HEK293 (cell line): ENCODE measurements around the gene G6PD.

Experiments used
- CTCF ChIA-PET: fragments of 350-600 bp; formaldehyde crosslinking; extraction: SDS; loops from one replicate; lab custom pipeline; 2021; ENCODE audit warnings: antibody characterized with exemption; lab: Yijun Ruan, JAX
- POLR2A ChIA-PET: fragments of 300-600 bp; formaldehyde crosslinking; extraction: SDS; loops from one replicate; lab custom pipeline; 2020; ENCODE audit warnings: antibody characterized with exemption, inconsistent platforms; lab: Yijun Ruan, JAX
- H3K27ac ChIP-seq: fragments of 200-500 bp; sonication (Bioruptor generic); 2 replicates; pipeline ENCODE4 v1.5.1; 2014; ENCODE audit warnings: low read depth, low read length, control low read depth, inconsistent platforms; ENCODE audit errors: extremely low read depth
- H3K36me3 ChIP-seq, 2 experiments: fragments of 200-500 bp in 1 of 2; sonication (Bioruptor generic) in 1 of 2; 1 replicate in 1 of 2; 2 replicates in 1 of 2; pipeline ENCODE4 v1.5.1; 2014 to 2017; ENCODE audit warnings: inconsistent platforms in 2 of 2, low read length in 2 of 2; ENCODE audit not compliant: control insufficient read depth in 2 of 2, insufficient read depth in 1 of 2
- H3K4me1 ChIP-seq: fragments of 200-500 bp; sonication (Bioruptor generic); 2 replicates; pipeline ENCODE4 v1.5.1; 2014; ENCODE audit warnings: mild to moderate bottlenecking, low read length, inconsistent platforms; ENCODE audit not compliant: control insufficient read depth, insufficient read depth
- H3K4me3 ChIP-seq: 2 replicates; pipeline ENCODE4 v1.5.1; 2011; ENCODE audit warnings: low read depth, mild to moderate bottlenecking, control low read depth, low read length, moderate library complexity
- H3K9me3 ChIP-seq: fragments of 200-500 bp; sonication (Bioruptor generic); 2 replicates; pipeline ENCODE4 v1.5.1; 2014; ENCODE audit warnings: low read depth, low read length, inconsistent platforms; ENCODE audit not compliant: control insufficient read depth, insufficient read depth
- GFI1B ChIP-seq: fragments of 450-650 bp; formaldehyde crosslinking; IDR thresholded peaks from 2 replicates; pipeline ENCODE4 v1.5.1; 2016; ENCODE audit warnings: missing biosample characterization, missing genetic modification characterization
- GLIS1 ChIP-seq: fragments of 450-650 bp; formaldehyde crosslinking; IDR thresholded peaks from 2 replicates; pipeline ENCODE4 v1.5.1; 2016; ENCODE audit warnings: missing biosample characterization, missing genetic modification characterization
- SALL2 ChIP-seq: fragments of 450-650 bp; formaldehyde crosslinking; IDR thresholded peaks from 2 replicates; pipeline ENCODE4 v1.5.0; 2017; ENCODE audit warnings: missing biosample characterization, mild to moderate bottlenecking, missing genetic modification characterization, borderline replicate concordance
- ZBTB17 ChIP-seq: fragments of 450-650 bp; formaldehyde crosslinking; IDR thresholded peaks from 2 replicates; pipeline ENCODE4 v1.5.1; 2016; ENCODE audit warnings: missing biosample characterization, missing genetic modification characterization
- ZNF112 ChIP-seq: fragments of 450-650 bp; formaldehyde crosslinking; IDR thresholded peaks from 2 replicates; pipeline ENCODE4 v1.5.0; 2017; ENCODE audit warnings: missing biosample characterization, missing genetic modification characterization
- ZNF155 ChIP-seq: fragments of 450-650 bp; formaldehyde crosslinking; IDR thresholded peaks from 2 replicates; pipeline ENCODE4 v1.5.1; 2016; ENCODE audit warnings: missing biosample characterization, missing genetic modification characterization
- ZNF16 ChIP-seq: fragments of 450-650 bp; formaldehyde crosslinking; IDR thresholded peaks from 2 replicates; pipeline ENCODE4 v1.5.1; 2016; ENCODE audit warnings: low read depth, missing biosample characterization, missing genetic modification characterization
- ZNF221 ChIP-seq: fragments of 450-650 bp; formaldehyde crosslinking; IDR thresholded peaks from 2 replicates; pipeline ENCODE4 v1.5.1; 2017; ENCODE audit warnings: missing biosample characterization, missing genetic modification characterization, borderline replicate concordance
- ZNF23 ChIP-seq: fragments of 450-650 bp; formaldehyde crosslinking; IDR thresholded peaks from 2 replicates; pipeline ENCODE4 v1.5.1; 2016; ENCODE audit warnings: missing biosample characterization, missing genetic modification characterization, borderline replicate concordance
- ZNF354C ChIP-seq: fragments of 450-650 bp; formaldehyde crosslinking; IDR thresholded peaks from 2 replicates; pipeline ENCODE4 v1.5.1; 2016; ENCODE audit warnings: missing biosample characterization, missing genetic modification characterization, low read depth, borderline replicate concordance
- ZNF621 ChIP-seq: fragments of 450-650 bp; formaldehyde crosslinking; IDR thresholded peaks from 2 replicates; pipeline ENCODE4 v1.5.1; 2017; ENCODE audit warnings: missing biosample characterization, missing genetic modification characterization
- ZNF624 ChIP-seq: fragments of 450-650 bp; formaldehyde crosslinking; IDR thresholded peaks from 2 replicates; pipeline ENCODE4 v1.5.1; 2017; ENCODE audit warnings: missing biosample characterization, missing genetic modification characterization
- ZSCAN16 ChIP-seq: fragments of 450-650 bp; formaldehyde crosslinking; IDR thresholded peaks from 2 replicates; pipeline ENCODE4 v1.5.1; 2016; ENCODE audit warnings: missing biosample characterization, missing genetic modification characterization
- TF ChIP-seq, protein P1 (sequence below): fragments of 450-650 bp; formaldehyde crosslinking; IDR thresholded peaks from 2 replicates; pipeline ENCODE4 v1.5.1; 2016; ENCODE audit warnings: missing biosample characterization, missing genetic modification characterization
- TF ChIP-seq, protein P2 (sequence below): fragments of 450-650 bp; formaldehyde crosslinking; conservative IDR thresholded peaks from 2 replicates; pipeline ENCODE4 v1.5.1; 2016; ENCODE audit warnings: low read depth, missing biosample characterization, missing genetic modification characterization
- TF ChIP-seq, protein P3 (sequence below): fragments of 450-650 bp; formaldehyde crosslinking; IDR thresholded peaks from 2 replicates; pipeline ENCODE4 v1.5.1; 2016; ENCODE audit warnings: missing biosample characterization, missing genetic modification characterization
- TF ChIP-seq, protein P4 (sequence below): fragments of 450-650 bp; formaldehyde crosslinking; IDR thresholded peaks from 2 replicates; pipeline ENCODE4 v1.5.1; 2017; ENCODE audit warnings: missing biosample characterization, mild to moderate bottlenecking, missing genetic modification characterization, moderate library complexity

G6PD gene

DNA sequence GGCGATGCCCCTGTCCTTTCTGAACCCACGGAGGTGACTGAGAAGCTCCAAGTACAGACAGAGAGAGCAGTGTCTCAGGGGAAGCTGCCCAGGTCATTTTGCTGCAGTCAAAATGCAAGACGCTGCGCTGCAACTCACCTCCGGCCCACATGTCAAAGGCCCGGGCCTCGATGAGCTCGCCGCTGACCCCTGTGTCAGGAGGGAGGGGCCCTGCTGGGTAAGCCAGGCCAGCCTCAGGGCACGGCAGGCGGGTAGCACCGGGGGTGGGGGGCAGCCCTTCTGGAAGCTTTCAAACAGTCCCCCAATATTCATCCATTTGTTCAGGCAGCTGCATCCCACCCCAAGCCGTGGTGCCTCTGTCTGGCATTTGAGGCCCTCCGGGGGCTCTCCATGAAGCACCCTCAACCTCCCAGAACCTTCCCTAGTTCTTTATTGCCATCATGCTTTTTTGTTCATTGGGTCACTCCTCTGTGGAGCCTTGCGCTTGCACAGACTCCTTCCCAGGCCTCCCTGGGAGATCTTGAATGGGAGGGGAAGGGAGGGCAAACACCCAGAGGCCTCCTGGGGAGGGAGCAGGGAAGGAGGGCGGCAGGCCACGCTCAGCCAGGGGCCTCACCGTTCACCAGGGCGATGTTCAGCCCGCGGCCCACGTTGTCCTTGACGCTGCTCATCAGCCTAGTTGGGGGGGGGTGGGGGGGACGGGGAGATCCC is 38.8 kb downstream of the G6PD start:
- TF ChIP-seq ZNF221 (tag by site-specific recombination): no peak
- peak; percentile 62 for TF ChIP-seq GLIS1 (tag by site-specific recombination)
- TF ChIP-seq, all 188 proteins: peak for 1
- Histone ChIP-seq H3K9me3 (no peaks in the 10 kb centered on the region), H3K27ac (no peak overlapping the region), H3K36me3 (peaks cover 4 to 41% of the 10 kb centered on the region in 2 experiments; a peak in 2 of 3 replicates), H3K4me1 (no peaks in the 10 kb centered on the region), H3K4me3 (no peak overlapping the region)
- ChIA-PET POLR2A (interaction anchor here (0.7 kb wide), 1 partner anchor 22 kb away, joined by 3 read pairs; the partner anchor contains the start of gene UBL4A), CTCF (no interaction called here)

DNA sequence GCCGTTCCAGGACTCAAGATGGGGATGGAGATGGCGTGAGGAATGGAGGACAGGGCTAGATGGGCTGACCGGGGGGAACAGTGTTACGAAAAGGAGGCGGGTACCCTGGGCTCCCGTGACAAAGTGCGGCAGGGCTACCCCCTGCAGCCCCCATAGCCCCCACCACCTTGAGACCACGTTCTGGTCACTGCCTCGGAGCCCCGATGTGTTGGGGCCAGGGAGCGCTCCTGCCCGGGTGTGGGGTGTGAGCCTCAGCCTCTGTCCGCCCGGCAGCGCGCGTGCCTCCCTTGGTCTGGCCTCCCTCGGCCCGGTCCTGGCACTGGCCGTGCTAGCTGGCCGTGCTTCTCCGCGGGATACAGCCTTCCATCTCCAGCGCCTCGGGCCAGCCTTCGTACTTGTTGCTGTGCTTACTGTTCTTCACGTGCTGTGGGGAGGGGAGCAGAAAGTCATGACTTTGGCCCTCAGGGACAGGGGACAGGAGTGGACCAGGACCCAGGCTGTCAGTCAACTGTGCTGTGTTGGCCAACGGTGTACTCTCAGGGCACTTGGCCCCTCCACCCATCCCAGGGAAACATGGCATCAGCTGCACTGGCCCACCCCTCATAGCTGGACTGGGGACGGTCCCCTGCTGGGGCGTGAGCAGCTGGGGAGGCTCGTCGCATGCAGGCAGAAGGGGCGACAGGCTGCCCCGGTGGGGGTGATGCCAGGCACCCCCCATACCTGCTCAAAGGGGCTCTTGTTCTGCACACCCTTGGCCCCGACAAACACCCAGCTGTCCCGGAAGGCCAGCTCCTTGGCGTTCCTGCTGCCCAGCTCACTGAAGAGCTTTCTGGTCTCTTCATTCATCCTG is 39.9 kb downstream of the G6PD start:
- no peak overlapping the region for H3K27ac ChIP-seq
- H3K36me3 ChIP-seq: peaks cover 4 to 36% of the 10 kb centered on the region in 2 experiments; a peak in 2 of 3 replicates
- POLR2A ChIA-PET: no interaction called here
- H3K9me3 ChIP-seq: no peaks in the 10 kb centered on the region
- no peaks in the 10 kb centered on the region for H3K4me1 ChIP-seq
- TF ChIP-seq, protein P1, sequence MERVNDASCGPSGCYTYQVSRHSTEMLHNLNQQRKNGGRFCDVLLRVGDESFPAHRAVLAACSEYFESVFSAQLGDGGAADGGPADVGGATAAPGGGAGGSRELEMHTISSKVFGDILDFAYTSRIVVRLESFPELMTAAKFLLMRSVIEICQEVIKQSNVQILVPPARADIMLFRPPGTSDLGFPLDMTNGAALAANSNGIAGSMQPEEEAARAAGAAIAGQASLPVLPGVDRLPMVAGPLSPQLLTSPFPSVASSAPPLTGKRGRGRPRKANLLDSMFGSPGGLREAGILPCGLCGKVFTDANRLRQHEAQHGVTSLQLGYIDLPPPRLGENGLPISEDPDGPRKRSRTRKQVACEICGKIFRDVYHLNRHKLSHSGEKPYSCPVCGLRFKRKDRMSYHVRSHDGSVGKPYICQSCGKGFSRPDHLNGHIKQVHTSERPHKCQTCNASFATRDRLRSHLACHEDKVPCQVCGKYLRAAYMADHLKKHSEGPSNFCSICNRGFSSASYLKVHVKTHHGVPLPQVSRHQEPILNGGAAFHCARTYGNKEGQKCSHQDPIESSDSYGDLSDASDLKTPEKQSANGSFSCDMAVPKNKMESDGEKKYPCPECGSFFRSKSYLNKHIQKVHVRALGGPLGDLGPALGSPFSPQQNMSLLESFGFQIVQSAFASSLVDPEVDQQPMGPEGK (tag by site-specific recombination): no peak
- TF ChIP-seq GFI1B (tag by site-specific recombination) (no peak), ZNF112 (tag by site-specific recombination) (no peak), ZNF155 (tag by site-specific recombination) (no peak), ZBTB17 (tag by site-specific recombination) (no peak), SALL2 (tag by site-specific recombination) (no peak), ZNF23 (tag by site-specific recombination) (no peak), ZNF624 (no peak)
- TF ChIP-seq, protein P2, sequence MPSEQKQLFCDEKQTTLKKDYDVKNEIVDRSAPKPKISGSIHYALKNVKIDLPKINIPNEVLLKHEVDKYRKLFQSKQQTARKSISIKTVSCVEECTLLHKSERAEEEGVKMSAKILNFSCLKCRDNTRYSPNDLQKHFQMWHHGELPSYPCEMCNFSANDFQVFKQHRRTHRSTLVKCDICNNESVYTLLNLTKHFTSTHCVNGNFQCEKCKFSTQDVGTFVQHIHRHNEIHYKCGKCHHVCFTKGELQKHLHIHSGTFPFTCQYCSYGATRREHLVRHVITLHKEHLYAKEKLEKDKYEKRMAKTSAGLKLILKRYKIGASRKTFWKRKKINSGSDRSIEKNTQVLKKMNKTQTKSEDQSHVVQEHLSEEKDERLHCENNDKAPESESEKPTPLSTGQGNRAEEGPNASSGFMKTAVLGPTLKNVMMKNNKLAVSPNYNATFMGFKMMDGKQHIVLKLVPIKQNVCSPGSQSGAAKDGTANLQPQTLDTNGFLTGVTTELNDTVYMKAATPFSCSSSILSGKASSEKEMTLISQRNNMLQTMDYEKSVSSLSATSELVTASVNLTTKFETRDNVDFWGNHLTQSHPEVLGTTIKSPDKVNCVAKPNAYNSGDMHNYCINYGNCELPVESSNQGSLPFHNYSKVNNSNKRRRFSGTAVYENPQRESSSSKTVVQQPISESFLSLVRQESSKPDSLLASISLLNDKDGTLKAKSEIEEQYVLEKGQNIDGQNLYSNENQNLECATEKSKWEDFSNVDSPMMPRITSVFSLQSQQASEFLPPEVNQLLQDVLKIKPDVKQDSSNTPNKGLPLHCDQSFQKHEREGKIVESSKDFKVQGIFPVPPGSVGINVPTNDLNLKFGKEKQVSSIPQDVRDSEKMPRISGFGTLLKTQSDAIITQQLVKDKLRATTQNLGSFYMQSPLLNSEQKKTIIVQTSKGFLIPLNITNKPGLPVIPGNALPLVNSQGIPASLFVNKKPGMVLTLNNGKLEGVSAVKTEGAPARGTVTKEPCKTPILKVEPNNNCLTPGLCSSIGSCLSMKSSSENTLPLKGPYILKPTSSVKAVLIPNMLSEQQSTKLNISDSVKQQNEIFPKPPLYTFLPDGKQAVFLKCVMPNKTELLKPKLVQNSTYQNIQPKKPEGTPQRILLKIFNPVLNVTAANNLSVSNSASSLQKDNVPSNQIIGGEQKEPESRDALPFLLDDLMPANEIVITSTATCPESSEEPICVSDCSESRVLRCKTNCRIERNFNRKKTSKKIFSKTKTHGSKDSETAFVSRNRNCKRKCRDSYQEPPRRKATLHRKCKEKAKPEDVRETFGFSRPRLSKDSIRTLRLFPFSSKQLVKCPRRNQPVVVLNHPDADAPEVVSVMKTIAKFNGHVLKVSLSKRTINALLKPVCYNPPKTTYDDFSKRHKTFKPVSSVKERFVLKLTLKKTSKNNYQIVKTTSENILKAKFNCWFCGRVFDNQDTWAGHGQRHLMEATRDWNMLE: no peak
- TF ChIP-seq, all 188 proteins: peak for 0
- H3K4me3 ChIP-seq: no peak overlapping the region
- CTCF ChIA-PET: no interaction called here

DNA sequence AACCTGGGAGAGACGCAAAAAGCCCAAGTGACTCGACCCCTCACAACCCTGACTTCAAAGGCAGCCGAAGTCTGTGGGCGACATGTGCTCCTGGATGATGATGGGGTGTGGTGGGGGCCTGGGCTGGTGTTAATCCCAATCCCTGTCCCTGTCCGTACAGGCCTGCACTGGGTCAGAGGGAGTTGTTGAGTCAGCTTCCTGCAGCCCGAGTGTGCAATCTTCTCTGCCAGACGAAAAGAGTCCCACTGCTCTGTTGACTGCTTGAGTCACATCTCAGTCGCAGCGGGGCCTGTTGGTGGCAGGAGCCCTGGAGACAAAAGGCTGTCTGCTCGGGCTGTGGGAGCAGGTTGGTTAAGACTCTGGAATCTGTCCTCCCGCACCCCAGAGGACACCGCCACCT is 40.9 kb downstream of the G6PD start:
- peaks cover 4 to 30% of the 10 kb centered on the region in 2 experiments; a peak in 2 of 3 replicates for H3K36me3 ChIP-seq
- ChIA-PET CTCF (no interaction called here), POLR2A (no interaction called here)
- no peak overlapping the region for H3K27ac ChIP-seq
- H3K4me3 ChIP-seq: no peak overlapping the region
- no peaks in the 10 kb centered on the region for H3K4me1 ChIP-seq
- no peaks in the 10 kb centered on the region for H3K9me3 ChIP-seq
- TF ChIP-seq ZNF16 (tag by site-specific recombination) (no peak), ZSCAN16 (tag by site-specific recombination) (no peak), ZNF621 (tag by site-specific recombination) (no peak), ZNF354C (tag by site-specific recombination) (no peak)
- TF ChIP-seq, protein P3, sequence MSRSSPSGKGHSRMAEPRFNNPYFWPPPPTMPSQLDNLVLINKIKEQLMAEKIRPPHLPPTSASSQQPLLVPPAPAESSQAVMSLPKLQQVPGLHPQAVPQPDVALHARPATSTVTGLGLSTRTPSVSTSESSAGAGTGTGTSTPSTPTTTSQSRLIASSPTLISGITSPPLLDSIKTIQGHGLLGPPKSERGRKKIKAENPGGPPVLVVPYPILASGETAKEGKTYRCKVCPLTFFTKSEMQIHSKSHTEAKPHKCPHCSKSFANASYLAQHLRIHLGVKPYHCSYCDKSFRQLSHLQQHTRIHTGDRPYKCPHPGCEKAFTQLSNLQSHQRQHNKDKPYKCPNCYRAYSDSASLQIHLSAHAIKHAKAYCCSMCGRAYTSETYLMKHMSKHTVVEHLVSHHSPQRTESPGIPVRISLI (tag by site-specific recombination): no peak
- TF ChIP-seq, protein P4, sequence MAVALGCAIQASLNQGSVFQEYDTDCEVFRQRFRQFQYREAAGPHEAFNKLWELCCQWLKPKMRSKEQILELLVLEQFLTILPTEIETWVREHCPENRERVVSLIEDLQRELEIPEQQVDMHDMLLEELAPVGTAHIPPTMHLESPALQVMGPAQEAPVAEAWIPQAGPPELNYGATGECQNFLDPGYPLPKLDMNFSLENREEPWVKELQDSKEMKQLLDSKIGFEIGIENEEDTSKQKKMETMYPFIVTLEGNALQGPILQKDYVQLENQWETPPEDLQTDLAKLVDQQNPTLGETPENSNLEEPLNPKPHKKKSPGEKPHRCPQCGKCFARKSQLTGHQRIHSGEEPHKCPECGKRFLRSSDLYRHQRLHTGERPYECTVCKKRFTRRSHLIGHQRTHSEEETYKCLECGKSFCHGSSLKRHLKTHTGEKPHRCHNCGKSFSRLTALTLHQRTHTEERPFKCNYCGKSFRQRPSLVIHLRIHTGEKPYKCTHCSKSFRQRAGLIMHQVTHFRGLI: no peak
